HG03095 (cell line): Measurements from ENCODE around the gene TUBG1.
"Not testable (repeated sequence)": the region's sequence is repeated elsewhere in the genome, so short reads cannot be mapped to it uniquely, and the experiment has no call there.

ENCODE experiments used
- ATAC-seq: cut with Tn5 transposase; IDR thresholded peaks from one replicate; pipeline ENCODE4 v1.9.1; 2021; ENCODE audit warnings: moderate library complexity; ENCODE audit not compliant: unreplicated experiment

The TUBG1 gene

GRCh38 chr17:42621987-42622386, 12.5 kb downstream of the TUBG1 start:
- not testable (repeated sequence) for ATAC-seq

- no peak for ATAC-seq
Measured at GRCh38 chr17:42623271-42623670, 13.8 kb downstream of the TUBG1 start.

- no peak for ATAC-seq
Measured at GRCh38 chr17:42623732-42624596, 14.5 kb downstream of the TUBG1 start.

GRCh38 chr17:42627032-42627764, 17.7 kb downstream of the TUBG1 start:
- not testable (repeated sequence) for ATAC-seq

GRCh38 chr17:42629411-42630009, 20.0 kb downstream of the TUBG1 start:
- ATAC-seq = no peak

- ATAC-seq = no peak
Measured at GRCh38 chr17:42632949-42633444, 23.5 kb downstream of the TUBG1 start.

GRCh38 chr17:42639525-42640113, 30.1 kb downstream of the TUBG1 start:
- ATAC-seq = no peak

GRCh38 chr17:42640121-42640520, 30.6 kb downstream of the TUBG1 start:
- ATAC-seq = no peak

GRCh38 chr17:42642336-42642735, 32.9 kb downstream of the TUBG1 start:
- no peak for ATAC-seq

GRCh38 chr17:42647778-42648177, 38.3 kb downstream of the TUBG1 start:
- ATAC-seq = no peak

GRCh38 chr17:42651392-42651791, 41.9 kb downstream of the TUBG1 start:
- no peak for ATAC-seq

- no peak for ATAC-seq
Measured at GRCh38 chr17:42653179-42654124, 44.0 kb downstream of the TUBG1 start.

GRCh38 chr17:42655528-42655927, 46.0 kb downstream of the TUBG1 start:
- no peak for ATAC-seq

GRCh38 chr17:42657824-42658588, 48.5 kb downstream of the TUBG1 start:
- ATAC-seq = no peak

- ATAC-seq = no peak
Measured at GRCh38 chr17:42659079-42659931, 49.8 kb downstream of the TUBG1 start, which contains the start of gene TUBG2. TUBG2 (plus strand) TSS chr17:42659284; CDS start chr17:42659504, 220 bp downstream.

- ATAC-seq = not testable (repeated sequence)
Measured at GRCh38 chr17:42659932-42660274, 50.4 kb downstream of the TUBG1 start.

GRCh38 chr17:42660692-42661345, 51.3 kb downstream of the TUBG1 start:
- ATAC-seq = no peak
